B cell (primary cell): ENCODE data around the gene TTC9C. TPM values are rescaled to one million over a fixed set of nuclear protein-coding genes. Genes with fewer than 3 reads are reported as not detected.
A peak's percentile ranks its signal among the peaks of the same experiment; 100 is the strongest.

Source experiments
- ATAC-seq: fragments of 200-7000 bp; cut with Tn5 transposase; one replicate; pipeline ENCODE4 v1.10.0; 2021; ENCODE audit warnings: low read depth, mild to moderate bottlenecking, moderate number of reproducible peaks, moderate library complexity
- CTCF ChIA-PET: fragments of 350-600 bp; sonication (Branson Sonifier 250); formaldehyde crosslinking; loops from one replicate; lab custom pipeline; 2021; ENCODE audit warnings: antibody characterized with exemption, inconsistent platforms; lab: Charles Lee
- POLR2A ChIA-PET: fragments of 350-600 bp; sonication (Branson Sonifier 250); formaldehyde crosslinking; loops from one replicate; lab custom pipeline; 2021; ENCODE audit warnings: antibody characterized with exemption; lab: Charles Lee
- DNase-seq: peaks from one replicate; pipeline ENCODE4 v3.0.0; 2013
- H2AFZ ChIP-seq: 2 replicates; pipeline ENCODE4 v1.6.1; 2012; ENCODE audit warnings: mild to moderate bottlenecking, low read depth, low read length; ENCODE audit not compliant: insufficient read depth, poor library complexity, severe bottlenecking
- H3K27ac ChIP-seq, 2 donors: 1 replicate in 1 of 2; 2 replicates in 1 of 2; pipeline ENCODE4 v1.5.1; 2012 to 2013; ENCODE audit warnings: low read length in 2 of 2, mild to moderate bottlenecking in 2 of 2, moderate library complexity in 1 of 2
- H3K27me3 ChIP-seq, 4 experiments: fragments of 200-600 bp in 1 of 4; sonication (generic) in 1 of 4; replicated peaks in 1 of 4; 1 replicate in 2 of 4; 2 replicates in 2 of 4; pipeline versions ENCODE4 v1.6.1 to v1.7.0; 2013 to 2016; ENCODE audit warnings: low read length in 3 of 4, mild to moderate bottlenecking in 2 of 4, mixed read lengths in 1 of 4, moderate library complexity in 1 of 4; ENCODE audit not compliant: insufficient read depth in 4 of 4, control insufficient read depth in 3 of 4; ENCODE audit errors: control extremely low read depth in 1 of 4
- H3K36me3 ChIP-seq, 2 experiments: replicated peaks in 1 of 2; 1 replicate in 1 of 2; 2 replicates in 1 of 2; pipeline versions ENCODE4 v1.6.1 to v1.7.1; 2013; ENCODE audit warnings: low read length in 1 of 2; ENCODE audit not compliant: insufficient read depth in 2 of 2, control insufficient read depth in 1 of 2; ENCODE audit errors: control extremely low read depth in 1 of 2, extremely low read depth in 1 of 2
- H3K4me1 ChIP-seq, 2 donors: fragments of 200-600 bp in 1 of 2; sonication (generic) in 1 of 2; 1 replicate in 1 of 2; 2 replicates in 1 of 2; pipeline versions ENCODE4 v1.5.1 to v1.6.1; 2013 to 2017; ENCODE audit warnings: low read length in 2 of 2; ENCODE audit not compliant: control insufficient read depth in 2 of 2, insufficient read depth in 2 of 2
- H3K4me2 ChIP-seq: replicated peaks from 2 replicates; pipeline ENCODE3; 2012; ENCODE audit warnings: mild to moderate bottlenecking, low read depth, low read length; ENCODE audit not compliant: poor library complexity, severe bottlenecking
- H3K4me3 ChIP-seq, 5 experiments: fragments of 200-600 bp in 1 of 5; sonication (generic) in 1 of 5; 1 replicate in 3 of 5; 2 replicates in 2 of 5; pipeline versions ENCODE4 v1.5.1 to v1.7.0; 2011 to 2016; ENCODE audit warnings: low read length in 4 of 5, mild to moderate bottlenecking in 4 of 5, low read depth in 2 of 5, control low read depth in 1 of 5, moderate library complexity in 1 of 5; ENCODE audit not compliant: insufficient read depth in 1 of 5; ENCODE audit errors: control extremely low read depth in 1 of 5, extremely low read depth in 1 of 5
- H3K79me2 ChIP-seq: fragments of 200-600 bp; sonication (generic); one replicate; pipeline ENCODE4 v1.6.0; 2016; ENCODE audit warnings: low read length; ENCODE audit not compliant: control insufficient read depth, insufficient read depth
- H3K9ac ChIP-seq: fragments of 200-600 bp; sonication (generic); 2 replicates; pipeline ENCODE4 v1.6.1; 2017; ENCODE audit warnings: mild to moderate bottlenecking, low read length, moderate library complexity
- H3K9me3 ChIP-seq, 3 donors: one replicate each; pipeline versions ENCODE4 v1.6.1 to v1.7.1; 2013; ENCODE audit warnings: low read length in 2 of 3; ENCODE audit not compliant: control insufficient read depth in 2 of 3, insufficient read depth in 1 of 3; ENCODE audit errors: control extremely low read depth in 1 of 3
- H4K20me1 ChIP-seq: 2 replicates; pipeline ENCODE4 v1.6.0; 2012; ENCODE audit warnings: mild to moderate bottlenecking, low read length; ENCODE audit not compliant: insufficient read depth, control insufficient read depth, poor library complexity, severe bottlenecking
- H3K27ac Mint-ChIP-seq: one replicate; pipeline ENCODE4 v1.8.0; 2021; ENCODE audit warnings: mixed read lengths
- H3K27me3 Mint-ChIP-seq: one replicate; pipeline ENCODE4 v1.8.0; 2021; ENCODE audit warnings: mixed read lengths
- H3K4me1 Mint-ChIP-seq: one replicate; pipeline ENCODE4 v1.8.0; 2021; ENCODE audit warnings: mixed read lengths
- H3K4me3 Mint-ChIP-seq: one replicate; pipeline ENCODE4 v1.8.0; 2021; ENCODE audit warnings: mixed read lengths
- H3K9me3 Mint-ChIP-seq: one replicate; pipeline ENCODE4 v1.8.0; 2022; ENCODE audit warnings: mixed read lengths; ENCODE audit not compliant: insufficient read depth
- EZH2 ChIP-seq: IDR thresholded peaks from 2 replicates; pipeline ENCODE4 v1.6.1; 2012; ENCODE audit warnings: borderline replicate concordance, low read depth, mild to moderate bottlenecking, moderate library complexity, low read length; ENCODE audit not compliant: insufficient read depth, poor library complexity, severe bottlenecking
- WGBS: methylation state at CpG from one replicate; pipeline ENCODE4 v1.1.5; 2013; ENCODE audit warnings: missing lambda C conversion rate; ENCODE audit not compliant: insufficient coverage; 5-methylcytosine and 5-hydroxymethylcytosine counted together
- intact Hi-C: fragments of 100-400 bp; cut with micrococcal nuclease; formaldehyde crosslinking; loops from one replicate; pipeline ENCODE4 v1.10.0; 2022
- polyA plus RNA-seq: library from polyadenylated mRNA; depleted of rRNA; stranded (reverse); fragments of >200 nt; gene quantifications from 2 replicates; pipeline ENCODE4 v1.2.3, GENCODE V29; 2012
- total RNA-seq, 2 donors: library from RNA; stranded (reverse); fragments of 120-200 nt in 1 of 2; gene quantifications; 1 replicate in 1 of 2; 2 replicates in 1 of 2; pipeline versions ENCODE4 v1.2.3 to v1.2.4, GENCODE V29; 2013 to 2022
- TF ChIP-seq, protein P1 (sequence below): fragments of 200-600 bp; IDR thresholded peaks from one replicate; pipeline ENCODE4 v1.8.0; 2022; ENCODE audit warnings: antibody characterized with exemption, mild to moderate bottlenecking

The TTC9C gene
- total and polyA plus RNA-seq, 2 donors (not counting 1 experiment from before 2014, with no cell fraction given), result 33.5 to 56.3 TPM

DNA sequence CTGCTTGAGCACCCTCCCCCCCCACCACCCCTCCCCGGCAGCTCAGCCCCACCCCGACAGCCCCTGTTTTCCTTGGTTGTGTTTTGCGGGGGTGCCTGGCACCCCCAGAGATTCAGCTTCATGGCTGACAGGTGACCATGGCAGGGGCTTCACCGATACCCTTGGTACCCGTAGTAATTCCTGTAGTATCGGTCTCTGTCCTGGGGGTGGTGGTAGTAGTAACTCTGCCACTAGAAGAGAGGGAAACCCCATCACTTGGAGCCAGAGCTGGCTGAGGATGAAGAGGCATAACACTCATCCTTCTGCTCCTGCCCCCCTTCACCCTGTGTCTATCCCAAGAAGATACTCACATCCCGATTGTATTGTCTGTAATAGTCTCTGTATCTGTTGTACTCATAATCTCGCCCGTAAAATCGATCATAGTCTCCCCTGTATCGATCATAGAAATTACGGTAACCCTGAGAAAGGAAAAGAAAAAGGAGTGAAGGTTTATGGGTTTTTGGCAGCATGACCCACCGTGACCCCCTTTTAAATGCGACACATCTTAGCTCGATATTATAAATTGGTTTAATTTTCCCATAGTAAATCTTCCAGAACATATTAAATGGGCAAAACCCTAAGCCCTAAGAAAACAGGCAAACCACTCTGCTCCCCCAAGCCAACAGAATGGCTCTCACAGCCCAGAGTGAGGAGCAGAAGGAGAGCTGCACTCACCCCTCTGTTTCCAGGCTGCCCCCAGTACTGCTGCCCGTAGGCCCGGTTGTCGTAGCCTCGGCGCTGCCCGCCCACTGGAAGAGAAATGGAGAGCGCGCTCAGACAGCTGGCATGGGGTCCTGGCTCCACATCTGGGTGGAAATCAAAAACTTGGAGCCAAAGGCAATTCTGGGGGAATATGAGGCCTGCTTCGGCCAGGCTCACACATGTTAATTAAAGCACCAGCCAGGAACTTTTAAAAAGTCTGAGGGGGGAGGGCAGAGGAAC is 12.8 kb upstream of the TTC9C start:
- peaks cover 12% of the 10 kb centered on the region for H4K20me1 ChIP-seq
- TF ChIP-seq, protein P1, sequence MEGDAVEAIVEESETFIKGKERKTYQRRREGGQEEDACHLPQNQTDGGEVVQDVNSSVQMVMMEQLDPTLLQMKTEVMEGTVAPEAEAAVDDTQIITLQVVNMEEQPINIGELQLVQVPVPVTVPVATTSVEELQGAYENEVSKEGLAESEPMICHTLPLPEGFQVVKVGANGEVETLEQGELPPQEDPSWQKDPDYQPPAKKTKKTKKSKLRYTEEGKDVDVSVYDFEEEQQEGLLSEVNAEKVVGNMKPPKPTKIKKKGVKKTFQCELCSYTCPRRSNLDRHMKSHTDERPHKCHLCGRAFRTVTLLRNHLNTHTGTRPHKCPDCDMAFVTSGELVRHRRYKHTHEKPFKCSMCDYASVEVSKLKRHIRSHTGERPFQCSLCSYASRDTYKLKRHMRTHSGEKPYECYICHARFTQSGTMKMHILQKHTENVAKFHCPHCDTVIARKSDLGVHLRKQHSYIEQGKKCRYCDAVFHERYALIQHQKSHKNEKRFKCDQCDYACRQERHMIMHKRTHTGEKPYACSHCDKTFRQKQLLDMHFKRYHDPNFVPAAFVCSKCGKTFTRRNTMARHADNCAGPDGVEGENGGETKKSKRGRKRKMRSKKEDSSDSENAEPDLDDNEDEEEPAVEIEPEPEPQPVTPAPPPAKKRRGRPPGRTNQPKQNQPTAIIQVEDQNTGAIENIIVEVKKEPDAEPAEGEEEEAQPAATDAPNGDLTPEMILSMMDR, result no peak
- no peak for TF ChIP-seq EZH2
- H3K9me3 ChIP-seq, result no peaks in the 10 kb centered on the region
- DNase-seq, result no peak
- H3K36me3 ChIP-seq, result peaks cover 2 to 88% of the 10 kb centered on the region in 2 experiments
- no peak overlapping the region for H3K4me3 Mint-ChIP-seq
- H3K9me3 Mint-ChIP-seq, result no peaks in the 10 kb centered on the region
- no peaks in the 10 kb centered on the region for H3K27me3 Mint-ChIP-seq
- peak overlapping the region; percentile 55 for H3K27ac Mint-ChIP-seq
- no peak overlapping the region for H3K27ac ChIP-seq
- peaks cover 0 to 8% of the 10 kb centered on the region in 2 donors for H3K4me1 ChIP-seq
- no peak overlapping the region for H2AFZ ChIP-seq
- no peaks in the 10 kb centered on the region for H3K27me3 ChIP-seq
- no peak overlapping the region for H3K4me2 ChIP-seq
- ChIA-PET POLR2A (interaction anchor here (0.6 kb wide), 1 partner anchor 36 kb away, joined by 3 read pairs; no protein-coding TSS in a partner anchor), CTCF (interaction anchor here (1.5 kb wide), 1 partner anchor 11 kb away, joined by 3 read pairs; no protein-coding TSS in a partner anchor)
- 98% methylated on average over 14 of the region's 24 CpGs for WGBS
- intact Hi-C loops, result no loop called here
- H3K4me3 ChIP-seq, result no peak overlapping the region
- H3K4me1 Mint-ChIP-seq, result peaks cover 17% of the 10 kb centered on the region
- peaks cover 51% of the 10 kb centered on the region for H3K79me2 ChIP-seq
- H3K9ac ChIP-seq, result no peak overlapping the region
- no peak for ATAC-seq

DNA sequence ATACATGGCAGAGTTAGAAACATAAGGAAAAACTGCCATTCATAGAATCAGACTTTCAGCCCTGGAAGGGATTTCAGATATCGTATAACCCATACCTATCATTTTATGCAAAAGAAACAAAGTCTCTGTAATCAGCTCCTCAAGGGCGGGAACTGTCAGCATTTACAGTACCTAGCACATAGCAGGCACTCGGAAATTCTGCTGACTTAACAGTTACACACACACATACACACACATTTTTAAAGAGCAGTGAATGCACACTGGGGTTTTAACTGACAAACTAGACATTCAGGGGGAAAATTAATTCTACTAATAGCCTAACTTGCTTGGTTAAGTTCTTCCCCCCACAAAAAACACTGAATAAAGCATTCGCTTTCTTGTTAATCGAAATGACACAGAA is 12.1 kb upstream of the TTC9C start:
- Histone ChIP-seq H3K4me2 (no peak overlapping the region), H3K27me3 (no peaks in the 10 kb centered on the region), H3K9ac (no peak overlapping the region), H4K20me1 (peaks cover 12% of the 10 kb centered on the region), H3K4me3 (no peak overlapping the region), H3K4me1 (peaks cover 0 to 5% of the 10 kb centered on the region in 2 donors), H3K79me2 (peaks cover 56% of the 10 kb centered on the region), H3K36me3 (peaks cover 6 to 91% of the 10 kb centered on the region in 2 experiments), H2AFZ (no peak overlapping the region), H3K9me3 (no peaks in the 10 kb centered on the region), H3K27ac (no peak overlapping the region)
- ATAC-seq (no peak), DNase-seq (no peak)
- Mint-ChIP-seq H3K9me3 (no peaks in the 10 kb centered on the region), H3K4me3 (no peak overlapping the region), H3K27ac (no peak overlapping the region), H3K27me3 (no peaks in the 10 kb centered on the region), H3K4me1 (peaks cover 20% of the 10 kb centered on the region)
- POLR2A ChIA-PET, result no interaction called here
- CTCF ChIA-PET, result no interaction called here
- intact Hi-C loops, result no loop called here
- no CpG with 5 or more reads among the region's 5 CpGs for WGBS
- TF ChIP-seq, protein P1, result no peak
- TF ChIP-seq EZH2, result no peak
